Activated naive CD8-positive, alpha-beta T cell treated with anti-CD3 and anti-CD28 coated beads, Interleukin-2, amount 10 ng/mL, durations not matched to agents 7 days and 5 days (primary cell): Measurements from ENCODE around the gene CNOT1. TPM values are rescaled to one million over a fixed set of nuclear protein-coding genes. Genes with fewer than 3 reads are reported as not detected.
A peak's percentile ranks its signal among the peaks of the same experiment; 100 is the strongest.

ENCODE experiments used
- ATAC-seq: fragments of 150-1000 bp; cut with Tn5 transposase; one replicate; pipeline ENCODE4 v1.10.0; 2021; ENCODE audit warnings: low read depth, moderate library complexity
- POLR2A ChIA-PET: fragments of 350-600 bp; sonication (Branson Sonifier 250); formaldehyde crosslinking; loops from one replicate; lab custom pipeline; 2021; ENCODE audit warnings: antibody characterized with exemption; lab: Charles Lee
- DNase-seq: peaks from one replicate; pipeline ENCODE4 v3.0.0; 2021
- H3K27ac Mint-ChIP-seq: one replicate; pipeline ENCODE4 v1.8.0; 2022; ENCODE audit warnings: mild to moderate bottlenecking, mixed read lengths
- H3K27me3 Mint-ChIP-seq: one replicate; pipeline ENCODE4 v1.8.0; 2022; ENCODE audit warnings: mild to moderate bottlenecking, moderate library complexity, mixed read lengths
- H3K36me3 Mint-ChIP-seq: one replicate; pipeline ENCODE4 v1.8.0; 2021; ENCODE audit warnings: mild to moderate bottlenecking, mixed read lengths
- H3K4me1 Mint-ChIP-seq: one replicate; pipeline ENCODE4 v1.8.0; 2021; ENCODE audit warnings: mixed read lengths
- H3K4me3 Mint-ChIP-seq: one replicate; pipeline ENCODE4 v1.8.0; 2022; ENCODE audit warnings: mild to moderate bottlenecking, moderate library complexity, mixed read lengths
- H3K9me3 Mint-ChIP-seq: one replicate; pipeline ENCODE4 v1.8.0; 2021; ENCODE audit warnings: mixed read lengths
- total RNA-seq, 2 experiments: library from RNA; stranded (reverse); gene quantifications; one replicate each; pipeline ENCODE4 v1.2.3, GENCODE V29; 2021

The CNOT1 gene
- total RNA-seq, 2 experiments from 2014 or later: 242 to 249 TPM

- H3K4me1 Mint-ChIP-seq: peaks cover 23% of the 10 kb centered on the region
- no peaks in the 10 kb centered on the region for H3K27me3 Mint-ChIP-seq
- H3K27ac Mint-ChIP-seq: peak overlapping the region; percentile 78
- H3K36me3 Mint-ChIP-seq: peaks cover 12% of the 10 kb centered on the region
- POLR2A ChIA-PET: interaction anchor here (1.0 to 1.5 kb wide), 4 partner anchors 110 to 240 kb away, joined by 3 to 8 read pairs (median 4); partner anchors contain the start of gene CNOT1
- no peaks in the 10 kb centered on the region for H3K9me3 Mint-ChIP-seq
- peak; percentile 74 for ATAC-seq
- peak; percentile 70 for DNase-seq
- peak overlapping the region; percentile 88 for H3K4me3 Mint-ChIP-seq
Observed at GRCh38 chr16:58515871-58516767, 113.5 kb downstream of the CNOT1 start.

- DNase-seq (peak; percentile 86), ATAC-seq (peak; percentile 76)
- H3K36me3 Mint-ChIP-seq: peaks cover 8% of the 10 kb centered on the region
- POLR2A ChIA-PET: interaction anchor here (0.6 to 1.5 kb wide), 5 partner anchors 9 to 241 kb away, joined by 3 to 8 read pairs (median 4); partner anchors contain the start of gene CNOT1
- H3K4me3 Mint-ChIP-seq: peak within 1 kb of the TSS; percentile 88
- H3K27me3 Mint-ChIP-seq: no peaks in the 10 kb centered on the region
- H3K9me3 Mint-ChIP-seq: no peaks in the 10 kb centered on the region
- H3K27ac Mint-ChIP-seq: peak within 1 kb of the TSS; percentile 78
- H3K4me1 Mint-ChIP-seq: peaks cover 23% of the 10 kb centered on the region
Observed at GRCh38 chr16:58515125-58515870, 114.3 kb downstream of the CNOT1 start, which contains the start of gene SETD6. TSS of gene SETD6 (plus strand) at chr16:58515517. CDS start at chr16:58515538, 21 bp downstream.

GRCh38 chr16:58513874-58514273 lies 115.8 kb downstream of the CNOT1 start:
- Mint-ChIP-seq H3K4me3 (no peak overlapping the region), H3K36me3 (peaks cover 10% of the 10 kb centered on the region), H3K27me3 (no peaks in the 10 kb centered on the region), H3K4me1 (peaks cover 20% of the 10 kb centered on the region), H3K27ac (no peak overlapping the region), H3K9me3 (no peaks in the 10 kb centered on the region)
- no peak for ATAC-seq
- POLR2A ChIA-PET: interaction anchor here (0.7 kb wide), 1 partner anchor 76 kb away, joined by 5 read pairs; no protein-coding TSS in a partner anchor
- no peak for DNase-seq

GRCh38 chr16:58511933-58512815 lies 117.5 kb downstream of the CNOT1 start:
- H3K36me3 Mint-ChIP-seq: peaks cover 6% of the 10 kb centered on the region
- no peaks in the 10 kb centered on the region for H3K27me3 Mint-ChIP-seq
- no peak for ATAC-seq
- H3K4me3 Mint-ChIP-seq: no peak overlapping the region
- POLR2A ChIA-PET: no interaction called here
- DNase-seq: peak; percentile 85
- H3K27ac Mint-ChIP-seq: no peak overlapping the region
- H3K9me3 Mint-ChIP-seq: no peaks in the 10 kb centered on the region
- peaks cover 17% of the 10 kb centered on the region for H3K4me1 Mint-ChIP-seq

GRCh38 chr16:58510776-58511628 lies 118.6 kb downstream of the CNOT1 start:
- Mint-ChIP-seq H3K4me3 (no peak overlapping the region), H3K36me3 (peaks cover 2% of the 10 kb centered on the region), H3K9me3 (no peaks in the 10 kb centered on the region), H3K27ac (no peak overlapping the region), H3K27me3 (no peaks in the 10 kb centered on the region), H3K4me1 (peaks cover 8% of the 10 kb centered on the region)
- no peak for ATAC-seq
- DNase-seq: no peak
- POLR2A ChIA-PET: no interaction called here

GRCh38 chr16:58510097-58510775 lies 119.4 kb downstream of the CNOT1 start:
- POLR2A ChIA-PET: no interaction called here

GRCh38 chr16:58509256-58510096 lies 120.2 kb downstream of the CNOT1 start:
- Mint-ChIP-seq H3K27ac (no peak overlapping the region), H3K27me3 (no peaks in the 10 kb centered on the region), H3K9me3 (no peaks in the 10 kb centered on the region), H3K4me1 (peaks cover 2% of the 10 kb centered on the region), H3K4me3 (no peak overlapping the region), H3K36me3 (peaks cover 2% of the 10 kb centered on the region)
- POLR2A ChIA-PET: no interaction called here
- ATAC-seq (no peak), DNase-seq (no peak)

More at GRCh38 chr16:58510097-58510775, 119.4 kb downstream of the CNOT1 start:
- Mint-ChIP-seq H3K4me3 (no peak overlapping the region), H3K4me1 (peaks cover 8% of the 10 kb centered on the region), H3K27me3 (no peaks in the 10 kb centered on the region), H3K27ac (no peak overlapping the region), H3K36me3 (peaks cover 2% of the 10 kb centered on the region), H3K9me3 (no peaks in the 10 kb centered on the region)
- no peak for ATAC-seq
- no peak for DNase-seq

- Mint-ChIP-seq H3K27ac (no peak overlapping the region), H3K4me1 (peaks cover 2% of the 10 kb centered on the region), H3K27me3 (no peaks in the 10 kb centered on the region), H3K4me3 (no peak overlapping the region), H3K36me3 (peaks cover 2% of the 10 kb centered on the region), H3K9me3 (no peaks in the 10 kb centered on the region)
- POLR2A ChIA-PET: no interaction called here
- no peak for ATAC-seq
- DNase-seq: no peak
Observed at GRCh38 chr16:58508671-58509251, 120.9 kb downstream of the CNOT1 start.

- no peak for DNase-seq
- no peak overlapping the region for H3K27ac Mint-ChIP-seq
- POLR2A ChIA-PET: no interaction called here
- no peak overlapping the region for H3K4me3 Mint-ChIP-seq
- no peak for ATAC-seq
- peaks cover 2% of the 10 kb centered on the region for H3K4me1 Mint-ChIP-seq
- H3K9me3 Mint-ChIP-seq: no peaks in the 10 kb centered on the region
- H3K27me3 Mint-ChIP-seq: no peaks in the 10 kb centered on the region
- H3K36me3 Mint-ChIP-seq: peaks cover 2% of the 10 kb centered on the region
Observed at GRCh38 chr16:58507963-58508670, 121.5 kb downstream of the CNOT1 start.

GRCh38 chr16:58507195-58507962 lies 122.2 kb downstream of the CNOT1 start:
- peaks cover 2% of the 10 kb centered on the region for H3K4me1 Mint-ChIP-seq
- ATAC-seq (no peak), DNase-seq (no peak)
- H3K27me3 Mint-ChIP-seq: no peaks in the 10 kb centered on the region
- POLR2A ChIA-PET: no interaction called here
- H3K36me3 Mint-ChIP-seq: peaks cover 2% of the 10 kb centered on the region
- H3K9me3 Mint-ChIP-seq: no peaks in the 10 kb centered on the region
- no peak overlapping the region for H3K27ac Mint-ChIP-seq
- H3K4me3 Mint-ChIP-seq: no peak overlapping the region
